HG02610 (cell line): ENCODE results near the gene MEAK7.
A peak's percentile ranks its signal among the peaks of the same experiment; 100 is the strongest.

Source experiments
- ATAC-seq: cut with Tn5 transposase; IDR thresholded peaks from one replicate; pipeline ENCODE4 v1.9.1; 2021; ENCODE audit warnings: mild to moderate bottlenecking, moderate library complexity; ENCODE audit not compliant: unreplicated experiment

Gene MEAK7, protein sequence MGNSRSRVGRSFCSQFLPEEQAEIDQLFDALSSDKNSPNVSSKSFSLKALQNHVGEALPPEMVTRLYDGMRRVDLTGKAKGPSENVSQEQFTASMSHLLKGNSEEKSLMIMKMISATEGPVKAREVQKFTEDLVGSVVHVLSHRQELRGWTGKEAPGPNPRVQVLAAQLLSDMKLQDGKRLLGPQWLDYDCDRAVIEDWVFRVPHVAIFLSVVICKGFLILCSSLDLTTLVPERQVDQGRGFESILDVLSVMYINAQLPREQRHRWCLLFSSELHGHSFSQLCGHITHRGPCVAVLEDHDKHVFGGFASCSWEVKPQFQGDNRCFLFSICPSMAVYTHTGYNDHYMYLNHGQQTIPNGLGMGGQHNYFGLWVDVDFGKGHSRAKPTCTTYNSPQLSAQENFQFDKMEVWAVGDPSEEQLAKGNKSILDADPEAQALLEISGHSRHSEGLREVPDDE

DNA sequence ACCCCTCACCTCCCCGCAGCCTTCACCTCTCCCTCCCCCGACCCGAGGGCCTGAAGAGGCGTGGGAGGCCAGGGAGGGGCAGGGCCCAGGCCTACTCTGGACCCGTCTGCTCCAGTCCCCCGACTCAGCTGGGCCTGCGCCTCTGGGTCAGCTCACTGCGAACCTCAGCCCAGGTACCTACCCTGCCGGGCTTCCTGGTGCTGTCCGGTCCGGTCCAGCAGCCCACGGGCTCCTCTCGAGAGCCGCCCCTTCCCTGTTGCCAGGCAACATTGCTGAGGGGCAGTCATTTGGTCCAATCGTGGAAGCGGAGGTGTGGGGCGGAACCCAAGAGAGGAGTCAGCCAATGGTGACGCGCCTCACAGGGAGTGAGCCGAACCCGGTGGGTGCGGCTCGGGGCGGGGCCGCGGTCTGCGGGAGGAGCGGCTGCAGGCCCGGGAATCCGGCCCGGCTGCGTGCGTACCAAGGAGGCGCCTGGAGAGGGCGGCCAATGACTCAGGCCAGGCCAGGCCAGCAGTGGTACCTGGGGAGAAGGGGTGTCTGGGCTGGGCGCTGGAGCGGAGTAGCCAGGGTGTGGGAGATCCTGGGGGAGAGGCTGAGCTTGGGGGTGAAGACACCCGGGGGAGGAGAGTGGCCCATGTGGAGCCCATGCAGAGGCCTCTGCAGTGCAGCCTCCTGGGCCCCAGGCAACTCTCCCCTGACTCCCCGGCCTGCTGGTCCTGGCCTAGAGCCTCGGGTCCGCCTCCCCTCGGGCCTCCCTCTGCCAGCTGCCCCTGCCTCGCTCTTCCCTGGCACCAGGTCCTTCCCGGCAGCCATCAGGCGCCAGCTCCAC lies at the start of gene MEAK7:
Gene MEAK7, minus strand, starts transcription at position 240 of the 829 bp plus-strand sequence. CDS start 6,573 bp downstream, outside the sequence.
- ATAC-seq: peak; percentile 97

DNA sequence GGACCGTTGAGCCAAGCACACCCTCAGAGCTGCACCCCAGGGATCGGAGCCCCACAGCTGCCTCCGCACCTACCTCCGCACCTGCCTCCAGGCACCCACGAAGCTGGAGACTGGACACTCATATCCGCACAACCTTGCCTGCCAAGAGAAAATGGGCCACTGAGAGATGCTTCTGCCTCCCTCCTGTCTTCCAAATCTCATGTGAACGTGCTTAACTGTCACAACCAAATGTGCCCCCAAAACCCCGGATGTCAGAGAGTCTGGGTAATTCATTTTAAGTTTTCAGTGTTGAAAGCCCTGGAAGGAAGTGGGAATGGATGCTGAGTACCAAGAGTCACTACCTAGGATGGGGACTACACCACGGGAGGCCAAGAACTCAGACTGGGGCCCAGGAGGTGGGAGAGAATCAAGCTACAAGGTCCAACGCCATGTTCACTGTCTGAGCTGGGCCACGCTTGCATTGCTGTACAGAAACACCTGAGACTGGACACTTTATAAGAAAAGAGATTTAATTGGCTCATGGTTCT lies 49.5 kb upstream of the MEAK7 start:
- no peak for ATAC-seq

DNA sequence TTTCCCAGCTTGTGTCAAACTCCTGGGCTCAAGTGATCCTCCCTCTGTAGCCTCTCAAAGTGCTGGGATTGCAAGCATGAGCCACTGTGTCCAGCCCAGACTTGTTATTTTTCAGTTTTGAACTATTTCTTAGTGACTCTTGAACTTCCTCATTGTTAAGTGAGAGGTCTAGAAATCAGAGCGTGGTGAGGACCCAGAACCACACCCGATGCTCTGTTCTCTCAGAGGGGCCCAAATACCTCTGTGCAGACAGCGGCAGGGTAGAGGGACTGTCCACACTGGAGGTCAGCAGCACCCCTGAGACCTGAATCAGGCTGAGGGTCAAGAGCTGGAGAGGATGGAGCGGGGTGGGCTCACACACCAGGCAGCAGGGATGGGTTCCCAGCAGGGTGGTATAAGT lies 47.7 kb upstream of the MEAK7 start:
- ATAC-seq: no peak

DNA sequence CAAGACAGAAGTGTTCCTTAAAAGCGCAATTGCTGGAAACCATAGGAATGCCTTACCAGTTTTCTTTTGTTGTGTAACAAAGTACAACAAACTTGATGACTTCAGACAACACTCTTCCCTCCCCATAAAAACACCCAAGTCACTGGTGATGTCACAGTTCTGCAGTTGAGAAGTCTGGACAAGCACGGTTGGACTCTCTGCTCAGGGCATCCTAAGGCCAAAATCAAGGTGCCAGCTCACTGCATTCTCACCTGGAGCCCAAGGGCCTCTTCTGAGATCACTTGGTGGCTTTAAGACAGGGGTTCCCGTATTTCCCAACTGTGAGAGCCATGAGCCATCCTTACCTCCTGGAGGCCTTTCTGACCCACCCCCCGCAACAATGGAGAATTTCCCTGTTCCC lies 45.6 kb upstream of the MEAK7 start:
- no peak for ATAC-seq

DNA sequence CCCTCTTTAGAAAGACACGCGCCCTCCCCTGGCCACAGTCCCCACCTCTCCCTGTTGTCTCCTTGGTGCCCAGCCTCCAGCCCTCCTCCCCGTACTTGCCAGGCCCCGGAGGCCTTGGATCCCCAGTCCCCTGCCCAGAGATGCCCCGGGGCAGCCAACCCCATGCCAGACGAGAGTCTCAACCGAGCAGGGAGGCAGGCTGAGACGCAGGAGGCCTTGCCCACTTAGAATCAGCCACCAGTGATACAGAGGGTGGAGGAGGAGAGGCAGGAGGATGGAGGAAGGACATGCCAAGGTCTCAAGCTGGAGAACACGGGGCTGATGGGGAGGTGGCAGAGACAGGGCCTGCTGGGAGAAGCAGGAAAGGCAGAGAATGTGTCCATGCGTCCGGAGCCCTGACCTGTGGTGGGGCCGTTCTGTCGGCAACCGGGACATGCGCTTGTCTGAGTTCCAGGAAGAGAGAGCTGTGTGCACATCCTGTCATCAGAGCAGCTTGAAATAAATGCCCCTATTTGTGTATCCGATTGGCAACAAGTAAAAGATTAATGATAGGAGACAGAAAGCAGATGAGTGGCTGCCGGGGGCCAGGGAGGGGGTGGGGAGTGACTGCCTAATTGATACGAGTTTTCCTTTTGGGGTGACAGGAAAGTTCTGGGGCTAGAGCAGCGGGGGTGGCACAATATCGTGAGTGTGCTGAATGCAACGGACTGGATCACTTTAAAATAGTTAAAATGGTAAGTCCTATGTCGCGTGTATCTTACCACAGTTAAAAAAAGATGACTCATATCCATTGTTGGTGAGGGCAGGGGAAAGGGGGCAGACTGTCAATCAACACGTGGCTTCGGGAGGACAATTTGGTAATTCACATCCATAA lies 44.7 kb upstream of the MEAK7 start:
- ATAC-seq: no peak

DNA sequence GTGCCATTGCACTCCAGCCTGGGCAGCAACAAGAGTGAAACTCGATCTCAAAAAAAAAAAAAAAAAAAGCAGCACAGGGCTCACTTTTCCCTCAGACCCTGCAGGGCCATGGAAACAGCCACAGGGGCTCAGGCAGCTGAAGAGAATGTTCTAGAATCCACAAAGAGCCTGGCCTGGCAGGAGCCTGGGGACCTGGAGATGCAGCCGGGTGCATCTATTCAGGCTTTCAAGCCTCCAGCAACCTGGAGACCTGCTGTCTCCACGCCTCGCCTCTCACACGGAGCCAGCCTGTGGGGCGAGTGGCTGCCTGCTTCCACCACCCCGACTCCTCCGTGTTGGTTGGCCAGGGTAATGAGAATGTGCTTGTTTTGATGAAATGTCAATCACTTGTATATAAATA lies 44.0 kb upstream of the MEAK7 start:
- ATAC-seq: no peak

DNA sequence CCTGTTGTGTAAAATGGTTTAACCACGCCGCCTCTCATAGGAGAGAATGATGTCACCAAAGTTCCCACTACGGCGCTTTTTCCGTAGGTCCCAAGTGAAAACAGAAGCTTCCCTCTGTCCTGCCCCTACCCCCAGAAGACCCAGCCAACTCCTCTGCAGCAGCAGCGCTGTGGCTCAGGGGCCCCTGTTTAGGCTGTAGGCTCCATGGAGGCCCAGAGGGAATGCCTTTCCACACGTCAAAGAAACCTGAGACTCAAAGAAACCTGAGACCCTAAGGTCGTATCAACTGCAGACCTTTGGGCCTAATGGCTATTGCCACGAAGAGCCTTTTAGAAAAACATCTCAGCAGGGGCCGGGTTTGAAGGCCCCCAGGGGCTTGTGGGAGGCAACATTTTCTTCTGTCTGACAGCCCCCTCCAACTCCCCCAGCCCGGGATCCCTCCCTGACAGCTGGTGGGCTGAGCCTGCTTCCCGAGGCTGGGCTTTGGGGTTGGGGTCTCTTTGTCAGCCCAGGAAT lies 43.1 kb upstream of the MEAK7 start:
- no peak for ATAC-seq

DNA sequence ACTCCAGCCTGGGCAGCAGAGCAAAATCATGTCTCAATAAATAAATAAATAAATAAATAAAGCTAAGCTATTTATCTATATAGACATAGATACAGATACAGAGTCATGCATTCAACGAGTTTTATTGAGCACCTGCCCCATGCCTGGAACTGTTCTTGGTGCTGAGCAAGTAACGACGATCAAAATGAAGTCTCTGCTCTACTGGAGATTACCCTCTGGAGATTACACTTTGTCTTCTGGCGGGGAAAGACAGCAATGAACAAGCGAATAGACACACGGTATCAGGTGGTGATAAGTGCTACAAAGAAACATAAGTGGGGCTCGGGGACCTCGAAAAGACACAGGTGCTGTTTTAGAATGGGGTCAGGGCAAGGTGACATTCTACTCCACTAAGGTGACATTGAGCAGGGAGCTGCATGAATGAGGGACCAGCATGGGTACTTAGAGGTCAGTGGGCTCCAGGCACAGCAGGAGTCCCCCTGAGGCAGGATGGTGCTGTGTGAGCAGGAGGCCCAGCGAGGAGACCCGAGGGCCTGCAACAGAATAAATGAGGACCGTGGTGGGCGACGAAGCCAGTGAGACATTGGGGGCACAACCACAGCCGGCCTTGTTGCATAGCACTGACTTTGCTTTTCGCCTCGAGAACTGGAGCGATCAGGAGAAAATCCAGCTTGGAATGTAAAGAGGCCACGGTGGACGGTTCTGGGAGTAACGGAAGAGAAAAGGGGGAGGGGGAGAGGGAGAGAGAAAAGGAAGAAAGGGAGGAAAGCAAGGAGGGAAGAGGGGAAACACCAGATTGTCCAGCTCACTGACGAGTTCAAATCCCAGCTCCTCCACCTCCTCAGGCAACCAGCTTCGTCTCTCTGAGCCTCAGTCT lies 42.4 kb upstream of the MEAK7 start:
- ATAC-seq: no peak

DNA sequence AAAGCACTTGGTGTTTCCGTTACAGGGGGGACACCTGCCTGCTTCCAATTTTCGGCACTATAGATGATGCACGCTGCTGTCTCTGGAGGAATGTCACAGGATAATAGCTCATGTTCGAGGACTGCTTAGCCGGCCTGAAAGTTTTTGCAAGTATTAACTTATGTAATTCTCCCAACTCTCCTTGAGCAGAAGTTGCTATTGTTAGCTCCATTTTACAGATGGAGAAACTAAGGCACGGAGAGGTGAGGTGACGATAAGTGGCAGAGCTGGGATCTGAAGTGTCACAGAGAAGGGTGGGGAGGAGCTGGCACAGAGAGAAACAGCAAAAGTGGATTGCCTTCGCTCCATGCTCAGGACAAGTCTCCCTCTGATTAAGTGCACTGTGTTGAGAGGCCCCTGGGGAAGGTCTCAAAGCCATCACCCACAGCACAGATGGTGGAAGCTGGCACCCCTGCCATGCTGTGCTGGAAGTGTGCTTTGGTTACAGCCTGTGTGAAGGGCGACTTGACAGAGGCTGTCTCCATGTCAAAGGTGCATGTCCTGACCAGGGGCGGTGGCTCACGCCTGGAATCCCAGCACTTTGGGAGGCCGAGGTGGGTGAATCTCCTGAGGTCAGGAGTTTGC lies 40.8 kb upstream of the MEAK7 start:
- no peak for ATAC-seq

DNA sequence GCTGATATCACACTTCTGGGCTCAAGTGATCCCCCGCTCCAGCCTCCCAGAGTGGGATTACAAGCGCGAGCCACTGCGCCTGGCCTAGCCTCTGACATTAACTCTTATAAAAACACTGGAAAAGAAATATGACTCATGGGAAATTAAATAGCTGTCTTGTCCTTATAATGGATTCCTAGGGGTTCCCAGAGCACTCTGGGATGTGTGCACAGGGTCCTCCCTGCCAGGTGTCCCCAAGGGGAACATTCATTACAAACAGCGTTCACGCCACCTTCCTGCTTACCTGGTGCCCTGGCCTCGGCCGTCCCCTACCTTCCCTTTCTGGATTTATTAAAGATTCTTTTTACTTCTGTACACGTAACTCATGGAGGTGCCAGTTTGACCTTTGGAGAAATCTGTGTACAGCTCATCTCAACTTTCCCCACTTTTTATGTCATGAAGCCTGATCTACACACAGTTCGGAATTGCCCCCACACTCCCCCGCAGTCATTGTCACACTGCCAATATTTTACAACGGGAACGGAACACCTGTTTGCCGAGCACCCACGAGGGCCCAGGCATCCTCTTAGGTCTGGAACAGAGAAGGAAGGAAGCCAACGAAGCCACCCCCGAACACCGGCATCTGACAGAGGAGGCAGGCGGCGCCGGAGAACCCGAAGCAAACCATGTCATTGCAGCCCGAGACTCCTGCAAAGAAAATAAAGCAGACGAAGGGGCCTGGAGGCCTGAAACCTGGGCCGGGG lies 39.7 kb upstream of the MEAK7 start:
- no peak for ATAC-seq

DNA sequence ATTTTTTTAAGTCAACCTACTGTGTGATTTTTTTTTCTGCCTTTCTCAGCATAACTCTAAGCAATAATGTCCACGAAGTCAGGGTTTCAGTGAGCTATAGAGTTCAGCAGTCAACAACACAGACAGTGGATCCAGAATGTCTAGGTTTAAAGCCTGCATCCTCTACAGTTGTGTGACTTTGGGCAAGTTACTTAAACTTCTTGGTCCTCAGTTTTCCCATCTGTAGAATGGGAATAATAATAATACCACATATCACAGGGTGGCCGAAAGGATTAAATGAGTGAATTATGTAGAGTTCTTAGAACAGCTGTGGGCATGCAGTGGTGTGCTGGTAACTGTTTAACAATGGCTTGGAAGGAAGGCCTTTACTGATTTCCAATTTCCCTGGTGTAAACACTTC lies 38.8 kb upstream of the MEAK7 start:
- no peak for ATAC-seq

DNA sequence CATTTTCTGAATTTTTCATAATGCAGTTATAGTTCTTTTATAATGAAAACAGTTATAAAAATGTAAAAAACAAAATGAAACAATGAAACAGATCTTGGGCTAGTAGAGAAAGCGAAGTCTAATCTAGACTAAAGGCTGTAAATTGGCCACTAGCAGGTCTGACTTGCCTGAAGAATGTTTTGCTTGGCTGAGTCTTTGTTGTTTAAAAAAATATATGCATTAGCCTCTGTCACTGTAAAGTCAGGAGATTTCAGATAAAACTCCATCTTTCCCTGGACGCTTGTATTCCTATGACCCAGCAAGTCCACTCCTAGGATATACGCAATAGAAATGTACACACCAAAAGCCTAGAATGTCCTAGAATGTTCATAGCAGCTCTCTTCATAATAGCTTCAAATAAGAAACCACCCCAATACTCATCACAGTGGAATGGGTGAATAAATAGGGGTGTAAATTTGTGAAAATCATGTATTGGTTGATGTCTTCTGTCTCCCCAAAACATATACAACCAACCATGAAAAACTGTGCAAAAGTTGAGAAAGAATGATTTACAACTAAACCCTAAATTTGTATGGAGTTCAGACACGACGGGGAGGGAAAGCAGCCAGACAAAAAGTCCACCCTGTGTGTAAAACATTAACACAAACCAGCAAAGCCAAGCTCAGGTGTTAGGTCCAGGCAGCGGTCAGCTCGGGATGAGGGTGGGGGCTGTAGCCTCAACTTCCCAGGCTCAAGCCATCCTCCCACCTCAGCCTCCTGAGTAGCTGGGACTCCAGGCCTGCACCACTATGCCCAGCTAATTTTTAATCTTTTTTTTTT lies 37.7 kb upstream of the MEAK7 start:
- no peak for ATAC-seq

DNA sequence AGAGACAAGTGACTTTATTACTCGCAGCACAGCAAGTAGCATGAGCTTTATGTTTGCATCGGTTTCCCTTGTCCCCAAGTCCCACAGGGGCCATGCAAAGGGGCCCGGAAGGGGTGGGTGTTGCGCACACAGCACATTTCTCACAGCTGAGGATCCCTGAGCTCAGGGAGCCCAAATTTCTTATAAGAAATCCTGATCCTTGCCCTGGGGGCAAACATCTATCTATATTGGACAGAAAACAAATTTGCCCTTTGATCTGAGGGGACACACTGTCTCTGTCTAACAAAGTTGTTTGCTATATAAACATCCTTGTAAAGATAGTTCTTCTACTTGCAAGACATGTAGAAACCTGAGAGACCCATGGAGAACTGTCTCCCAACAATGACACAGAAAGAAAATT lies 35.7 kb upstream of the MEAK7 start:
- ATAC-seq: no peak

DNA sequence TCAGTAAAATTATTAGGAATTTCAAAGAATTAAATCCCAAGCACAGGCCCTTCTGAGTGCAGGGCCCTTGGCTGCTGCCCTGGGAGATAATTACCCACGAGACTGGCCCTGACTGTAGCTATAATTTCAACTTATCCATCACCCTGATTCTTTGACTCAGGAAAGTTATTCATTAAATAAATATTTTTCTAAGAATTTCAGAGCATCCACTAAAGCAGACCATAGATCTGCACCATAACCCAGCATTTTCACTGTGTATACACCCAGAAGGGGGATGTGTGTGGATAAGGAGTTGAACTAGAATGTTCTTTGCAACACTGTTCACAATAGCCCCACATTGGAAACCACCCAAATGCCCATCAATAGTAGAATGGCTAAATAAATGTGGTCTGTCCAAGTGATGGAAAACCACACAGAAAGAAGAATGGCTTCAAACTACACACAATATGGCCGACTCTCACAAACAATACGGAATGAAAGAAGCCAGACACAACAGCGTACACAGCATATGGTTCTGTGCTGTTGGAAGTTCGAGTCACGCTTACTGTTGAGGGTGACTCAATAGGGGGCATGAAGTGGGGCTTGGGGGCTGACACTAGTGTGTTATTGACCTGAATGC lies 33.9 kb upstream of the MEAK7 start:
- ATAC-seq: no peak

DNA sequence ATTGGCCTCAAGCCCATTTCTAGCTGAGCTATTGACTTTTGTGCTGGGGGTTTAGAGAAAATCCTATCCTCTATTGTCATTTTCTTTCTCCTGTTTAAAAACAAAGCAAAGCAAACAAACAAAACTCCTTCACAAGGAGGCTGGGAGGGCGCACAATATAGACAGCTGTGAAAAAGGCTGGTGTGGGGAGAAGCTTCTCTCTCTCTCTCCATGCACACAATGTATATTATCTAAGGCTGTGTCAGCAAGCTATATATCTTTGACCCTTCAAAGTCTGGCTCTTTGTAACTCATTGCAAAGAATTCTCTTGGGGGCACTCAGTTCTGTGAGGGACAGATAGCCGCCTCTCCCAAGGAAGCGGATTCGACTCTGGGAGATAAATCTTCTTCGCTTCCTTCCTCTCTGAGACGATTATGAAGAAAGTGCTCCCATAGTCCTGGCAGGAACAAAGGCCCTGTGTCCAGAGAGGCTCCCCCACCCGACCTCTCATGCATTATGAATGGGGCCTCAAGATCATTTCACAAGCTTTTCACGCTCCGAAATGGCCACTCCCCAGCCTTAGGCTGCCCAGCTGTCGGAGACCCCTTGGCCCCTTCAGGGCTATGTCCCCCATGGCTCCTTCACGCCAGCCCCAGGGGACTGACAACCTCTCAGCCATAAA lies 33.2 kb upstream of the MEAK7 start:
- no peak for ATAC-seq

DNA sequence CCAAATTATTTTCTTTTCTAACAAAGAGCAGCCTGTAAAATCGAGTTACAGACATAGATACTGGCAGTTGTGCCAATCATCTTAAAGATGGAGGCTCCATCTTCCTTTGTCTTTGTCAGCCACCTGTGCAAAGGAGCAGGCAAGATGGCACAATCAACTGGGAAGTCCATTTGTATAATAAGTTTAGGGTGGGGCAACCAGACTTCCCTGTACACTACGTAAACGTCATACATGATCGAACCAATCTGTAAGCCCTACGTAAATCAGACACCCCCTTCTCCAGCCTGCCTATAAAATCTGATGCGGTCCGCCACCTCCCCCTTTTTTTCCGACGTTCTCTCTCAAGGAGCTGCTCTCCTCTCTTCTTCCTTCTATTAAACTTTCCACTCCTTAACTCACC lies 31.4 kb upstream of the MEAK7 start:
- ATAC-seq: no peak

DNA sequence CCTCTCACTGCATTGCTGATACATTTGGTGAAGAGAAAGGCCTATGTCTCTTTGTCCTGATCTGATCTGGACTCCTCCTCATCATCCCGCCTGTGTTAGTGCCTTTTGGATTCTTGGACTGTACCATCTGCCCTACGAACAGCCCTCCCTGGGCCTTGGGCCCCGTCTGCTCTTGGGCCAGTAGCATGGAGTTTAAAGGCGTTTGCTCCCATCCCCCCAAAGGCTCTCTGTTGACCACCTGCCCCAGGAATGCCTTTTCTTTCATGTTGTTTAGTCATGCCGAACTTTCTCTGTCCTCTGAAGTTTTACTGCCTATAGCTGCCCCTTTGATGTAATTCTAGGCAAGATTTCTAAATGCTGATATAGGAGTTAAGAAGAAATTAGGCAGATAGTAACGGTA lies 30.9 kb upstream of the MEAK7 start:
- ATAC-seq: no peak
